HepG2 (cell line): ENCODE results near the gene UHMK1. TPM values are rescaled to one million over a fixed set of nuclear protein-coding genes. Genes with fewer than 3 reads are reported as not detected.

Experiments
- ATAC-seq: fragments of 200-7000 bp; cut with Tn5 transposase; 3 replicates; pipeline ENCODE4 v1.9.1; 2020; ENCODE audit warnings: mild to moderate bottlenecking, moderate library complexity
- BruUV-seq: library from RNA; stranded (reverse); fragments of 400-500 nt; replicated peaks from 2 replicates; lab custom pipeline; 2021; lab: Mats Ljungman, UMichigan
- CTCF ChIA-PET: fragments of 300-600 bp; formaldehyde crosslinking; extraction: SDS; loops from one replicate; lab custom pipeline; 2021; ENCODE audit warnings: low total read pairs, inconsistent platforms, low intra/inter-chr PET ratio; lab: Yijun Ruan, JAX
- POLR2A ChIA-PET: fragments of 350-600 bp; sonication (Branson Sonifier 250); formaldehyde crosslinking; loops from one replicate; lab custom pipeline; 2020; ENCODE audit warnings: antibody characterized with exemption, inconsistent platforms; lab: Yijun Ruan, JAX
- DNase-seq: peaks from one replicate; pipeline ENCODE4 v3.0.0-alpha.2; 2015; ENCODE audit warnings: low spot score
- FAIRE-seq: peaks from 3 replicates; lab custom pipeline; 2011; peaks lifted over from hg19 to GRCh38; lab: Jason Lieb, UNC
- H2AFZ ChIP-seq: one replicate; pipeline ENCODE4 v1.6.1; 2011; ENCODE audit warnings: low read length, inconsistent platforms
- H3K27ac ChIP-seq: fragments of 300-600 bp; 3 replicates; pipeline ENCODE4 v1.8.0; 2011; ENCODE audit warnings: mixed run types, mild to moderate bottlenecking, mixed read lengths, low read length, inconsistent platforms; ENCODE audit not compliant: insufficient read depth; ENCODE audit errors: extremely low read length
- H3K27me3 ChIP-seq, 2 experiments: fragments of 200-600 bp in 1 of 2; 2 replicates in 1 of 2; 3 replicates in 1 of 2; pipeline versions ENCODE4 v1.6.0 to v1.8.0; 2011; ENCODE audit warnings: low read length in 2 of 2, mild to moderate bottlenecking in 2 of 2, moderate library complexity in 2 of 2, inconsistent platforms in 1 of 2; ENCODE audit not compliant: insufficient read depth in 2 of 2, control insufficient read depth in 1 of 2
- H3K36me3 ChIP-seq, 2 experiments: fragments of 200-600 bp in 1 of 2; replicated peaks in 1 of 2; 2 replicates in 1 of 2; 3 replicates in 1 of 2; pipeline versions ENCODE4 v1.5.1 to v1.8.0; 2011; ENCODE audit warnings: low read length in 2 of 2, inconsistent platforms in 1 of 2; ENCODE audit not compliant: insufficient read depth in 2 of 2, control insufficient read depth in 1 of 2
- H3K4me1 ChIP-seq: 2 replicates; pipeline ENCODE4 v1.5.1; 2012; ENCODE audit warnings: low read length, inconsistent platforms; ENCODE audit not compliant: insufficient read depth
- H3K4me2 ChIP-seq: 2 replicates; pipeline ENCODE4 v1.6.0; 2011; ENCODE audit warnings: low read depth, low read length, inconsistent platforms
- H3K4me3 ChIP-seq, 3 experiments: fragments of 200-600 bp in 1 of 3; sonication (generic), shearing (Covaris generic) in 1 of 3; replicated peaks in 1 of 3; 2 replicates each; pipeline ENCODE4 v1.5.1; 2011 to 2016; ENCODE audit warnings: low read length in 3 of 3, inconsistent platforms in 2 of 3, low read depth in 2 of 3, mild to moderate bottlenecking in 2 of 3, control low read depth in 1 of 3, mixed read lengths in 1 of 3; ENCODE audit not compliant: insufficient read depth in 1 of 3
- H3K79me2 ChIP-seq: one replicate; pipeline ENCODE4 v1.6.1; 2011; ENCODE audit warnings: low read length, inconsistent platforms; ENCODE audit not compliant: insufficient read depth
- H3K9ac ChIP-seq: 2 replicates; pipeline ENCODE4 v1.6.0; 2011; ENCODE audit warnings: mild to moderate bottlenecking, low read depth, low read length, inconsistent platforms; ENCODE audit not compliant: insufficient read depth
- H3K9me3 ChIP-seq: 2 replicates; pipeline ENCODE4 v1.5.1; 2012; ENCODE audit warnings: mild to moderate bottlenecking, low read length
- H4K20me1 ChIP-seq: 2 replicates; pipeline ENCODE4 v1.6.0; 2011; ENCODE audit warnings: inconsistent platforms, mild to moderate bottlenecking, low read length, moderate library complexity; ENCODE audit not compliant: insufficient read depth
- FLYWCH1 ChIP-seq: sonication (generic); formaldehyde crosslinking; IDR thresholded peaks from 2 replicates; pipeline ENCODE4 v1.8.1; 2023; ENCODE audit warnings: mild to moderate bottlenecking, missing genetic modification reagents
- HMGA1 ChIP-seq: sonication (generic); formaldehyde crosslinking; conservative IDR thresholded peaks from 2 replicates; pipeline ENCODE4 v1.4.0; 2020; ENCODE audit warnings: missing genetic modification reagents
- PHF21A ChIP-seq: sonication (generic); formaldehyde crosslinking; IDR thresholded peaks from 2 replicates; pipeline ENCODE4 v1.5.0; 2020; ENCODE audit warnings: mild to moderate bottlenecking, missing genetic modification reagents
- SMYD3 ChIP-seq: sonication (generic); formaldehyde crosslinking; IDR thresholded peaks from 2 replicates; pipeline ENCODE4 v1.8.1; 2023; ENCODE audit warnings: mild to moderate bottlenecking, missing genetic modification reagents
- YEATS4 ChIP-seq: sonication (generic); formaldehyde crosslinking; IDR thresholded peaks from 2 replicates; pipeline ENCODE4 v1.4.0; 2020; ENCODE audit warnings: missing genetic modification reagents, borderline replicate concordance
- ZC3H13 ChIP-seq: sonication (generic); formaldehyde crosslinking; IDR thresholded peaks from 2 replicates; pipeline ENCODE4 v1.8.1; 2023; ENCODE audit warnings: mild to moderate bottlenecking, missing genetic modification reagents, moderate library complexity
- ZMYM3 ChIP-seq: sonication (generic); formaldehyde crosslinking; IDR thresholded peaks from 2 replicates; pipeline ENCODE4 v1.5.1; 2020; ENCODE audit warnings: mild to moderate bottlenecking, missing genetic modification reagents
- WGBS: methylation state at CpG from one replicate; pipeline ENCODE4 v1.1.6; 2017; ENCODE audit warnings: low lambda C conversion rate; 5-methylcytosine and 5-hydroxymethylcytosine counted together
- in situ Hi-C: cut with HindIII; loops from 2 replicates; pipeline ENCODE4 v1.10.0; 2017; ENCODE audit warnings: low pct_unique_long_range_greater_than_20kb; ENCODE audit not compliant: extremely low pct_ligation_motif_present
- intact Hi-C: fragments of 100-400 bp; cut with micrococcal nuclease; formaldehyde crosslinking; loops from one replicate; pipeline ENCODE4 v1.10.0; 2022; ENCODE audit not compliant: unreplicated experiment
- polyA plus RNA-seq, 8 experiments: library from polyadenylated mRNA; depleted of rRNA in 3 of 8; stranded (reverse) in 7 of 8; unstranded in 1 of 8; fragments of >200 nt; fragmentation: Illumina TruSeq in 4 of 8; extraction: Trizol in 4 of 8; gene quantifications; 2 replicates each; pipeline versions ENCODE4 v1.2.1 to v1.2.3, GENCODE V29; 2011 to 2016; ENCODE audit warnings: low read depth in 4 of 8, missing spikeins in 1 of 8, mixed read lengths in 1 of 8; ENCODE audit not compliant: insufficient read depth in 1 of 8
- total RNA-seq, 5 experiments: library from RNA; depleted of rRNA; stranded (reverse); fragments of >200 nt; fragmentation: Illumina TruSeq; extraction: Trizol; gene quantifications; 2 replicates each; pipeline ENCODE4 v1.2.3, GENCODE V29; 2016; ENCODE audit warnings: low read depth in 1 of 5
- TF ChIP-seq, protein P1 (sequence below): sonication (generic); formaldehyde crosslinking; conservative IDR thresholded peaks from 2 replicates; pipeline ENCODE4 v1.8.0; 2022; ENCODE audit warnings: mild to moderate bottlenecking, moderate library complexity, missing genetic modification reagents
- TF ChIP-seq, protein P2 (sequence below): sonication (generic); formaldehyde crosslinking; IDR thresholded peaks from 2 replicates; pipeline ENCODE4 v1.4.0; 2020; ENCODE audit warnings: missing genetic modification reagents, borderline replicate concordance
- TF ChIP-seq, protein P3 (sequence below): sonication (generic); formaldehyde crosslinking; IDR thresholded peaks from 2 replicates; pipeline ENCODE4 v1.4.0; 2020; ENCODE audit warnings: missing genetic modification reagents; ENCODE audit errors: not compliant biosample characterization
- TF ChIP-seq, protein P4 (sequence below): sonication (generic); formaldehyde crosslinking; IDR thresholded peaks from 2 replicates; pipeline ENCODE4 v1.5.0; 2020; ENCODE audit warnings: missing genetic modification reagents

Gene UHMK1
- total and polyA plus RNA-seq, 2 of the 13 experiments (the other 11 are each of a cell fraction or from before 2014, with no cell fraction given): 12.9 to 20.0 TPM

DNA sequence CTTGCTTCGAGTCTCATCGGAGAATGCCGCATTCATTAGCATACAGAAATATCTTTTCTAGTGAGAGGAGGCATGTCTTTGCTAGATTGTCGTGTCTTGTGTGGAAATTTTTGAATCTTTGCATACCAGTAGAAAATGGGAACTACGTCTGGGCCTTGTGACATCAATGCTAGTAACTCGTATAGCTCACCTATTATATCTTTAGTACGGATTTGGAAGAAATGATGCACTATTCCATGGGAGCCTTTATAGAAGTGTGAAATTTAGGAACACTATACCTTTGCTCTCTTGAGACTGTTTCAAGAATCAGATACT lies 835 bp downstream of the UHMK1 start:
- POLR2A ChIA-PET: no interaction called here
- CTCF ChIA-PET: no interaction called here
- no peak overlapping the region for H2AFZ ChIP-seq
- peaks cover 21% of the 10 kb centered on the region for H3K4me1 ChIP-seq
- no peak for TF ChIP-seq FLYWCH1 (CRISPR knock-in tag)
- TF ChIP-seq ZMYM3: no peak
- TF ChIP-seq PHF21A: peak; percentile 31; the same call in 1 of the 2 replicates
- peaks cover 2 to 33% of the 10 kb centered on the region in 2 experiments; a peak in 2 of 5 replicates for H3K36me3 ChIP-seq
- 1% methylated on average over 7 of the region's 7 CpGs for WGBS
- ATAC-seq: peak; percentile 9; the same call in 2 of the 3 replicates
- peak overlapping the region; percentile 91 to 95 (median 94) for H3K4me3 ChIP-seq
- H3K9me3 ChIP-seq: no peaks in the 10 kb centered on the region
- H3K9ac ChIP-seq: peak overlapping the region; percentile 97
- H3K27me3 ChIP-seq: no peaks in the 10 kb centered on the region; a peak in 2 of 5 replicates
- FAIRE-seq: no peak
- BruUV-seq: no TSS peak
- peak overlapping the region; percentile 81 for H3K27ac ChIP-seq
- H4K20me1 ChIP-seq: 0 out of 2 replicates have a peak, but pooled peaks cover 6% of the 10 kb centered on the region
- in situ Hi-C loops: no loop called here
- H3K79me2 ChIP-seq: peaks cover 35% of the 10 kb centered on the region
- peak overlapping the region; percentile 68 for H3K4me2 ChIP-seq
- DNase-seq: no peak
- intact Hi-C loops: loop anchor here (2.0 to 10.0 kb wide), 3 partner anchors 62 to 441 kb away; partner anchors contain the start of gene UAP1

DNA sequence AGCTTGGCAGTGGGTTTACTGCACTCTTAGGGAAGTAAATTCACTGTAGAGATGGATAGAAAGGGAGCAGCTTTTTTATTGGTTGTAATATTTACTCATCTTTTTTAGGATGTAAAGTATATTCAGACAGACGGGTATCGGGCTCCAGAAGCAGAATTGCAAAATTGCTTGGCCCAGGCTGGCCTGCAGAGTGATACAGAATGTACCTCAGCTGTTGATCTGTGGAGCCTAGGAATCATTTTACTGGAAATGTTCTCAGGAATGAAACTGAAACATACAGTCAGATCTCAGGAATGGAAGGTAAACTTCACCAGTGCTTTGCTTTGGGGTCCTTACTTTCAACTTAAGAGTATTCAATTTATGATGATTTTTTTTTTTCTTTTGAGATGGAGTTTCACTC lies 3.2 kb downstream of the UHMK1 start:
- Histone ChIP-seq H4K20me1 (0 out of 2 replicates have a peak, but pooled peaks cover 6% of the 10 kb centered on the region), H3K4me2 (no peak overlapping the region), H3K36me3 (peaks cover 3 to 48% of the 10 kb centered on the region in 2 experiments; a peak in 2 of 5 replicates), H2AFZ (no peak overlapping the region), H3K27ac (no peak overlapping the region), H3K9me3 (no peaks in the 10 kb centered on the region), H3K4me1 (peaks cover 21% of the 10 kb centered on the region), H3K79me2 (peaks cover 35% of the 10 kb centered on the region), H3K27me3 (no peaks in the 10 kb centered on the region; a peak in 2 of 5 replicates), H3K9ac (no peak overlapping the region), H3K4me3 (no peak overlapping the region)
- WGBS: 100% methylated on average over 2 of the region's 2 CpGs
- CTCF ChIA-PET: no interaction called here
- in situ Hi-C loops (no loop called here), intact Hi-C loops (no loop called here)
- ATAC-seq: no peak
- BruUV-seq: no TSS peak
- POLR2A ChIA-PET: no interaction called here
- DNase-seq: no peak
- FAIRE-seq: no peak
- TF ChIP-seq, protein P1, sequence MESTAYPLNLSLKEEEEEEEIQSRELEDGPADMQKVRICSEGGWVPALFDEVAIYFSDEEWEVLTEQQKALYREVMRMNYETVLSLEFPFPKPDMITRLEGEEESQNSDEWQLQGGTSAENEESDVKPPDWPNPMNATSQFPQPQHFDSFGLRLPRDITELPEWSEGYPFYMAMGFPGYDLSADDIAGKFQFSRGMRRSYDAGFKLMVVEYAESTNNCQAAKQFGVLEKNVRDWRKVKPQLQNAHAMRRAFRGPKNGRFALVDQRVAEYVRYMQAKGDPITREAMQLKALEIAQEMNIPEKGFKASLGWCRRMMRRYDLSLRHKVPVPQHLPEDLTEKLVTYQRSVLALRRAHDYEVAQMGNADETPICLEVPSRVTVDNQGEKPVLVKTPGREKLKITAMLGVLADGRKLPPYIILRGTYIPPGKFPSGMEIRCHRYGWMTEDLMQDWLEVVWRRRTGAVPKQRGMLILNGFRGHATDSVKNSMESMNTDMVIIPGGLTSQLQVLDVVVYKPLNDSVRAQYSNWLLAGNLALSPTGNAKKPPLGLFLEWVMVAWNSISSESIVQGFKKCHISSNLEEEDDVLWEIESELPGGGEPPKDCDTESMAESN: no peak
- no peak for TF ChIP-seq ZC3H13 (CRISPR knock-in tag)
- TF ChIP-seq, protein P2, sequence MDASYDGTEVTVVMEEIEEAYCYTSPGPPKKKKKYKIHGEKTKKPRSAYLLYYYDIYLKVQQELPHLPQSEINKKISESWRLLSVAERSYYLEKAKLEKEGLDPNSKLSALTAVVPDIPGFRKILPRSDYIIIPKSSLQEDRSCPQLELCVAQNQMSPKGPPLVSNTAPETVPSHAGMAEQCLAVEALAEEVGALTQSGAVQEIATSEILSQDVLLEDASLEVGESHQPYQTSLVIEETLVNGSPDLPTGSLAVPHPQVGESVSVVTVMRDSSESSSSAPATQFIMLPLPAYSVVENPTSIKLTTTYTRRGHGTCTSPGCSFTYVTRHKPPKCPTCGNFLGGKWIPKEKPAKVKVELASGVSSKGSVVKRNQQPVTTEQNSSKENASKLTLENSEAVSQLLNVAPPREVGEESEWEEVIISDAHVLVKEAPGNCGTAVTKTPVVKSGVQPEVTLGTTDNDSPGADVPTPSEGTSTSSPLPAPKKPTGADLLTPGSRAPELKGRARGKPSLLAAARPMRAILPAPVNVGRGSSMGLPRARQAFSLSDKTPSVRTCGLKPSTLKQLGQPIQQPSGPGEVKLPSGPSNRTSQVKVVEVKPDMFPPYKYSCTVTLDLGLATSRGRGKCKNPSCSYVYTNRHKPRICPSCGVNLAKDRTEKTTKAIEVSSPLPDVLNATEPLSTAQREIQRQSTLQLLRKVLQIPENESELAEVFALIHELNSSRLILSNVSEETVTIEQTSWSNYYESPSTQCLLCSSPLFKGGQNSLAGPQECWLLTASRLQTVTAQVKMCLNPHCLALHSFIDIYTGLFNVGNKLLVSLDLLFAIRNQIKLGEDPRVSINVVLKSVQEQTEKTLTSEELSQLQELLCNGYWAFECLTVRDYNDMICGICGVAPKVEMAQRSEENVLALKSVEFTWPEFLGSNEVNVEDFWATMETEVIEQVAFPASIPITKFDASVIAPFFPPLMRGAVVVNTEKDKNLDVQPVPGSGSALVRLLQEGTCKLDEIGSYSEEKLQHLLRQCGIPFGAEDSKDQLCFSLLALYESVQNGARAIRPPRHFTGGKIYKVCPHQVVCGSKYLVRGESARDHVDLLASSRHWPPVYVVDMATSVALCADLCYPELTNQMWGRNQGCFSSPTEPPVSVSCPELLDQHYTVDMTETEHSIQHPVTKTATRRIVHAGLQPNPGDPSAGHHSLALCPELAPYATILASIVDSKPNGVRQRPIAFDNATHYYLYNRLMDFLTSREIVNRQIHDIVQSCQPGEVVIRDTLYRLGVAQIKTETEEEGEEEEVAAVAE: no peak
- no peak for TF ChIP-seq SMYD3
- TF ChIP-seq, protein P3, sequence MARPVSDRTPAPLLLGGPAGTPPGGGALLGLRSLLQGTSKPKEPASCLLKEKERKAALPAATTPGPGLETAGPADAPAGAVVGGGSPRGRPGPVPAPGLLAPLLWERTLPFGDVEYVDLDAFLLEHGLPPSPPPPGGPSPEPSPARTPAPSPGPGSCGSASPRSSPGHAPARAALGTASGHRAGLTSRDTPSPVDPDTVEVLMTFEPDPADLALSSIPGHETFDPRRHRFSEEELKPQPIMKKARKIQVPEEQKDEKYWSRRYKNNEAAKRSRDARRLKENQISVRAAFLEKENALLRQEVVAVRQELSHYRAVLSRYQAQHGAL (CRISPR knock-in tag): no peak
- TF ChIP-seq YEATS4 (CRISPR knock-in tag): no peak
- TF ChIP-seq, protein P4, sequence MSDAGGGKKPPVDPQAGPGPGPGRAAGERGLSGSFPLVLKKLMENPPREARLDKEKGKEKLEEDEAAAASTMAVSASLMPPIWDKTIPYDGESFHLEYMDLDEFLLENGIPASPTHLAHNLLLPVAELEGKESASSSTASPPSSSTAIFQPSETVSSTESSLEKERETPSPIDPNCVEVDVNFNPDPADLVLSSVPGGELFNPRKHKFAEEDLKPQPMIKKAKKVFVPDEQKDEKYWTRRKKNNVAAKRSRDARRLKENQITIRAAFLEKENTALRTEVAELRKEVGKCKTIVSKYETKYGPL (CRISPR knock-in tag): no peak
- TF ChIP-seq HMGA1 (CRISPR knock-in tag): no peak
